RWPE2 (cell line): ENCODE data around the gene GAB2.

Experiments used
- ATAC-seq: fragments of 200-7000 bp; cut with Tn5 transposase; 3 replicates; pipeline ENCODE4 v1.9.1; 2021; ENCODE audit warnings: low read depth
- DNase-seq: peaks from one replicate; pipeline ENCODE4 v3.0.0-alpha.2; 2020; ENCODE audit warnings: low spot score
- H3K27ac ChIP-seq: fragments of 450-650 bp; 2 replicates; pipeline ENCODE4 v1.5.1; 2017; ENCODE audit warnings: mild to moderate bottlenecking; ENCODE audit not compliant: poor library complexity, severe bottlenecking
- H3K27me3 ChIP-seq: fragments of 250-450 bp; sonication (Bioruptor Pico); 2 replicates; pipeline ENCODE4 v1.5.1; 2021; ENCODE audit warnings: mild to moderate bottlenecking, moderate library complexity; ENCODE audit not compliant: insufficient read depth, poor library complexity, severe bottlenecking
- H3K36me3 ChIP-seq: fragments of 250-450 bp; sonication (Bioruptor Pico); 2 replicates; pipeline ENCODE4 v1.5.1; 2020; ENCODE audit warnings: low read depth, mild to moderate bottlenecking, moderate library complexity
- H3K4me1 ChIP-seq: fragments of 250-450 bp; sonication (Bioruptor Pico); 2 replicates; pipeline ENCODE4 v1.5.1; 2021; ENCODE audit warnings: mild to moderate bottlenecking, moderate library complexity; ENCODE audit not compliant: insufficient read depth, poor library complexity, severe bottlenecking
- H3K4me3 ChIP-seq: fragments of 250-450 bp; sonication (Bioruptor Pico); 2 replicates; pipeline ENCODE4 v1.5.1; 2021; ENCODE audit warnings: mild to moderate bottlenecking, moderate library complexity; ENCODE audit not compliant: severe bottlenecking
- H3K9me3 ChIP-seq: fragments of 250-450 bp; sonication (Bioruptor Pico); 2 replicates; pipeline ENCODE4 v1.5.1; 2021; ENCODE audit warnings: mild to moderate bottlenecking, moderate library complexity; ENCODE audit not compliant: severe bottlenecking
- TF ChIP-seq, protein P1 (sequence below): fragments of 450-650 bp; IDR thresholded peaks from one replicate; pipeline ENCODE4 v1.5.1; 2017; ENCODE audit warnings: mild to moderate bottlenecking, moderate library complexity; ENCODE audit not compliant: poor library complexity, severe bottlenecking

The GAB2 gene

DNA sequence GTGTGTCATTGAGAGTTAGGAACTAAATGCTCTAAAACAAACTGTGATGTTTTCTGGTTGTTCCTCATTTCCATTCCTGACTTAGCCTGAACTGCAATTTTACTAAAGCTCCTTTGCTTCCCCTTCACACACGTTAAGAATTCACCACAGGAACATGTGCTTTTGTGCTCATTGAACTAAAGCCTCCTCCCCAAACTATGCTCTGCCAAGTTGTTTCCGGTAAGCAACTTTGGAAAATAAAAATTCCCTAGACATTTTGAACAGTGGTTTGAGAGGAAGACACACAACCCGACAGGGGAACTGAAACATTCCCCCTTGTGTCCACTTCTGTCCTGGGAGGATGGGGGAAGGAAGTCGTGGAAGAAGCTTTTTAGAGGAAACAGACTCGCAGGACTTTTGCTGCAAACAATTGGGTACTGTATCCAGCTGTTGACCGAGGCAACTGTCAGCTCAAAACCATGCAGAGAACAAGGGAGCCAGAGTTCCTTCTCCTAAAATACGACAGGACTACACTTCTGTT lies 66.9 kb downstream of the GAB2 start:
- Histone ChIP-seq H3K4me1 (no peaks in the 10 kb centered on the region), H3K4me3 (no peak overlapping the region), H3K27me3 (no peaks in the 10 kb centered on the region), H3K27ac (no peak overlapping the region), H3K36me3 (no peaks in the 10 kb centered on the region), H3K9me3 (no peaks in the 10 kb centered on the region)
- no peak for DNase-seq
- ATAC-seq = no peak
- TF ChIP-seq, protein P1, sequence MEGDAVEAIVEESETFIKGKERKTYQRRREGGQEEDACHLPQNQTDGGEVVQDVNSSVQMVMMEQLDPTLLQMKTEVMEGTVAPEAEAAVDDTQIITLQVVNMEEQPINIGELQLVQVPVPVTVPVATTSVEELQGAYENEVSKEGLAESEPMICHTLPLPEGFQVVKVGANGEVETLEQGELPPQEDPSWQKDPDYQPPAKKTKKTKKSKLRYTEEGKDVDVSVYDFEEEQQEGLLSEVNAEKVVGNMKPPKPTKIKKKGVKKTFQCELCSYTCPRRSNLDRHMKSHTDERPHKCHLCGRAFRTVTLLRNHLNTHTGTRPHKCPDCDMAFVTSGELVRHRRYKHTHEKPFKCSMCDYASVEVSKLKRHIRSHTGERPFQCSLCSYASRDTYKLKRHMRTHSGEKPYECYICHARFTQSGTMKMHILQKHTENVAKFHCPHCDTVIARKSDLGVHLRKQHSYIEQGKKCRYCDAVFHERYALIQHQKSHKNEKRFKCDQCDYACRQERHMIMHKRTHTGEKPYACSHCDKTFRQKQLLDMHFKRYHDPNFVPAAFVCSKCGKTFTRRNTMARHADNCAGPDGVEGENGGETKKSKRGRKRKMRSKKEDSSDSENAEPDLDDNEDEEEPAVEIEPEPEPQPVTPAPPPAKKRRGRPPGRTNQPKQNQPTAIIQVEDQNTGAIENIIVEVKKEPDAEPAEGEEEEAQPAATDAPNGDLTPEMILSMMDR = no peak

DNA sequence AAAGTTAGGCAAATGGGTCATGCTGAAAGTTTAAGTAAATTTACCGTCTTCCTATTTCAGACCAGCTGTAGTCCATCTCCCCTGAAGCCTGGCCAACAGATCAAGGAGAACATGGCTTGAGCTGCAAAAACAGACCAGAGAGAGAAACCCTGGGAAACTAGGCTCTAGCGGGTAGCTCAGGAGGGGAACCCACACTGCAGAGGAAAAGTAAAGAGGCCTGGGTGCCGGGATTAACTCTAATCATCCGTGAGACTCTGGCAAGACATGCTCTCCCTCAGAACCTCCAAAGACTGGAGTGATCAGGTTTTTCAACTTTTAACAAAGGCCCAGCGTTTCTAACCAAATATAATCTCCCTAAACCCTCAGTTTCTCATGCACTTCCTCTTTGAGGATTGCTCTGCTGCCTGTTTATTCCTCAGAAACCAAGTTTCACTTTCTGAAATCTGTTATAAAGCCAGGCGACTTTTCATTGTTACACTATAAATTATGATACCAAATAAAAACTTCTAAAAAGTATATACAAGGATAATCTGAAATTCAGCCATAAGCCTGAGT lies 67.5 kb downstream of the GAB2 start:
- H3K4me3 ChIP-seq = no peak overlapping the region
- no peaks in the 10 kb centered on the region for H3K9me3 ChIP-seq
- ATAC-seq (no peak; the same call in 2 of the 3 replicates), DNase-seq (no peak)
- H3K27ac ChIP-seq = no peak overlapping the region
- no peaks in the 10 kb centered on the region for H3K36me3 ChIP-seq
- TF ChIP-seq, protein P1 = no peak
- no peaks in the 10 kb centered on the region for H3K4me1 ChIP-seq
- no peaks in the 10 kb centered on the region for H3K27me3 ChIP-seq

DNA sequence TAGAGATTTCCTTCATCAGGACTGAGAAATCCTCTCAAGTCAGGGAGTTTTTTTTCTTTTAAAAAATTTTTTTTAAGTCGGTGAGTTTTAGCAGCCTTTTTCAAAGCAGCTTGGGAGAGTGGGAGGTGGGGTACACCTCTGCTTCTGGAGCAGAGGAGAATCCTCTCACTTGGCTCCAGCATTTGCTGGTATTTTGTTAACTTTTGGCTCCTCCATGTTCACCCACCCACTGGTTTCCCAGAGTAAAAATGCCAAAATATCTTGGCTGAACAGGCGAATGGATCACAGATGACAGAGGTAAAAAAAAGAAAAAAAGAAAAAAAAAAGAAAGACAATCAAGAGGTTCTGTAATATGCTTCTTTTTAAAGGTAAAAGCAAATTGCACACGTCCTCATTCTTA lies 68.0 kb downstream of the GAB2 start:
- H3K4me3 ChIP-seq = no peak overlapping the region
- no peaks in the 10 kb centered on the region for H3K9me3 ChIP-seq
- H3K27ac ChIP-seq = no peak overlapping the region

DNA sequence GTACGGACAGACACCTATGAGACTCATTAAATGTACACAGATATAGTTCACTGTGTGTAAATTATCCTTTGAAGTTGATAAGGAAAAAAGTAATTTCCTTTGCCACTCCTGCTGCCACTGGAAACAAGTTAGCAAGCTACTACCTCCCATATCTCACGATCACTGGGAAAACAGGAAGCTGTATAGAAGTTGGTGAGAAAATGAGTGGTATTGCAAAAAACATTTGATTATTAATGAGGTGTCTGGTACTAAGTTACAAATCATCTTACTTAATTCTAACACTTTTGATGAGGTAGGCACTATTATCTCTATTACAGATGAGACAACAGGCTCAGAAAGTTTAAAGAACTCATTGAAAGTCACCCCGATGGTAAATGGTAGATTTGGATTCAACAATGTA lies 68.5 kb downstream of the GAB2 start:
- TF ChIP-seq, protein P1 = no peak
- Histone ChIP-seq H3K27ac (no peak overlapping the region), H3K4me1 (no peaks in the 10 kb centered on the region)

More for the DNA sequence above, 68.0 kb downstream of the GAB2 start:
- TF ChIP-seq, protein P1 = no peak
- DNase-seq (no peak), ATAC-seq (no peak)
- Histone ChIP-seq H3K27me3 (no peaks in the 10 kb centered on the region), H3K4me1 (no peaks in the 10 kb centered on the region), H3K36me3 (no peaks in the 10 kb centered on the region)

DNA sequence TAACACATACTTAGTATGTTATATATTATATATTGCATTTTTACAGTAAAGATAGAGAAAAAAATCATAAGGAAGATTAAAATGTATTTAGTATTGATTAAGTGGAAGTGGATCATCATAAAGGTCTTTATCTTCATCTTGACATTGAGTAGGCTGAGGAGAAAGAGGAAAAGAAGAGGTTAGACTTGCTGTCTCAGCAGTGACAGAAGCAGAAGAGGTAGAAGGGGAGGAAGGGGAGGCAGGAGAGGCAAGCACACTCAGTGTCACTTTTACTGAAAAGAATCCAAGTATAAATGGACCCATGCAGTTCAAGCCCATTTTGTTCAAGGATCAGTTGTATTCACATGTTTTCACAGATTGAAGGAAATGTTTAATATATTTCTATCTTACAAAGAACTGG lies 69.7 kb downstream of the GAB2 start:
- Histone ChIP-seq H3K9me3 (no peaks in the 10 kb centered on the region), H3K27ac (no peak overlapping the region), H3K4me1 (no peaks in the 10 kb centered on the region), H3K36me3 (no peaks in the 10 kb centered on the region), H3K27me3 (no peaks in the 10 kb centered on the region), H3K4me3 (no peak overlapping the region)
- DNase-seq = no peak
- TF ChIP-seq, protein P1 = no peak
- ATAC-seq = no peak

More for the DNA sequence above, 68.5 kb downstream of the GAB2 start:
- no peak overlapping the region for H3K4me3 ChIP-seq
- no peaks in the 10 kb centered on the region for H3K9me3 ChIP-seq
- ATAC-seq = no peak
- no peak for DNase-seq
- H3K27me3 ChIP-seq = no peaks in the 10 kb centered on the region
- no peaks in the 10 kb centered on the region for H3K36me3 ChIP-seq
